Upper lobe of right lung (tissue), 1 donor: ENCODE results near the gene EVL. TPM values are rescaled to one million over a fixed set of nuclear protein-coding genes. Genes with fewer than 3 reads are reported as not detected.

ENCODE experiments used
- ATAC-seq: fragments of 200-7000 bp; cut with Tn5 transposase; one replicate; pipeline ENCODE4 v1.9.1; 2020; ENCODE audit warnings: mild to moderate bottlenecking, moderate library complexity
- DNase-seq: peaks from one replicate; pipeline ENCODE4 v3.0.0-alpha.2; 2020
- H3K27ac ChIP-seq: fragments of 200-600 bp; one replicate; pipeline ENCODE4 v1.8.0; 2022
- H3K27me3 ChIP-seq: fragments of 200-600 bp; one replicate; pipeline ENCODE4 v1.8.0; 2022; ENCODE audit warnings: mild to moderate bottlenecking
- H3K36me3 ChIP-seq: fragments of 200-600 bp; one replicate; pipeline ENCODE4 v1.8.0; 2022
- H3K4me1 ChIP-seq: fragments of 200-600 bp; one replicate; pipeline ENCODE4 v1.8.0; 2022
- H3K4me3 ChIP-seq: fragments of 200-600 bp; one replicate; pipeline ENCODE4 v1.8.0; 2022; ENCODE audit warnings: mild to moderate bottlenecking
- H3K9me3 ChIP-seq: fragments of 200-600 bp; one replicate; pipeline ENCODE4 v1.8.0; 2022
- CTCF ChIP-seq: fragments of 200-600 bp; IDR thresholded peaks from one replicate; pipeline ENCODE4 v1.8.0; 2022; ENCODE audit warnings: antibody characterized with exemption
- intact Hi-C: fragments of 100-400 bp; cut with DNase I; formaldehyde crosslinking; loops from one replicate; pipeline ENCODE4 v1.11.0; 2022
- microRNA-seq: library from miRNA; unstranded; fragments of <30 nt; microRNA quantifications from one replicate; pipeline ENCODE4 v1.2.0, GENCODE V29; 2020; ENCODE audit warnings: borderline microRNAs expressed
- total RNA-seq: library from RNA; stranded (reverse); fragmentation: NEBNext Ultra II Directional; extraction: Animal tissue kit (Norgen Biotek cat#: 25700); gene quantifications from one replicate; pipeline ENCODE4 v1.2.1, GENCODE V29; 2021
- donor health status: DM: no; HTN: yes; CAD: no; lungs with severe emphysema.

The EVL gene
- total RNA-seq, 1 donor from 2014 or later, result 206 TPM

DNA sequence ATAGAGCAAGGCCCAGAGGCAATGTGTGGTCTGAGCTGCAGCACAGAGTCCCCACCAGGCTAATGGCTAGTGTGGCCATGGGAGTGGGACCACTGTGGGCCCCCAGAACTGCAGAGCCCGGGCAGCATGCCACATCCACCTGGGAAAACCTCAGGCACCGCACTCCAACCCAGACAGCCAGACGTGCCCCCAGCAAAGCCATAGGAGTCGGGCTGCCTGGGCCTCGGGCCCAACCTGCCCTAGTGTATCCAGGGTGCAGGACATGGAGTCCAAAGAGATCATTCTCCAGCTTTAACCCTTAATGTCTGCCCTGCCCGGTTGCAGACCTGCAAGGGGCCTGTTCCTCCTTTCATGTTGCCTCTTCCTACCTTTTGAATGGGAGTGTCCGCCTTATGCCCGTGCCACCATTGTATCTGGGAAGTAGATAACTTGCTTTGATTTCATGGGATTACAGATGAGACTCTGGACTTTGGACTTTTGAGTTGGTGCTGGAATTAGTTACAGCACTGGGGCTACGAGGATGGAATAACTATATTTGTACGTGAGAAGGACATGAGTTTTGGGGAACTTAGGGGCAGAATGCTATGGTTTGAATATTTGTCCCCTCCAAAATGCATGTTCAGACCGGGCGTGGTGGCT, 123.3 kb downstream of the EVL start:
- Histone ChIP-seq H3K4me1 (peaks cover 15% of the 10 kb centered on the region), H3K36me3 (no peaks in the 10 kb centered on the region), H3K4me3 (no peak overlapping the region), H3K27me3 (no peaks in the 10 kb centered on the region), H3K9me3 (no peaks in the 10 kb centered on the region), H3K27ac (no peak overlapping the region)
- DNase-seq (no peak), ATAC-seq (no peak)
- no peak for TF ChIP-seq CTCF
- intact Hi-C loops, result no loop called here

- Histone ChIP-seq H3K4me3 (no peak overlapping the region), H3K4me1 (peaks cover 17% of the 10 kb centered on the region), H3K36me3 (no peaks in the 10 kb centered on the region), H3K27ac (no peak overlapping the region), H3K9me3 (no peaks in the 10 kb centered on the region), H3K27me3 (no peaks in the 10 kb centered on the region)
- TF ChIP-seq CTCF, result no peak
- DNase-seq (no peak), ATAC-seq (no peak)
- intact Hi-C loops, result loop anchor here (5.0 kb wide), 1 partner anchor 208 kb away; no protein-coding TSS in a partner anchor
Observed at GRCh38 chr14:100190126-100190525, 124.9 kb downstream of the EVL start.

DNA sequence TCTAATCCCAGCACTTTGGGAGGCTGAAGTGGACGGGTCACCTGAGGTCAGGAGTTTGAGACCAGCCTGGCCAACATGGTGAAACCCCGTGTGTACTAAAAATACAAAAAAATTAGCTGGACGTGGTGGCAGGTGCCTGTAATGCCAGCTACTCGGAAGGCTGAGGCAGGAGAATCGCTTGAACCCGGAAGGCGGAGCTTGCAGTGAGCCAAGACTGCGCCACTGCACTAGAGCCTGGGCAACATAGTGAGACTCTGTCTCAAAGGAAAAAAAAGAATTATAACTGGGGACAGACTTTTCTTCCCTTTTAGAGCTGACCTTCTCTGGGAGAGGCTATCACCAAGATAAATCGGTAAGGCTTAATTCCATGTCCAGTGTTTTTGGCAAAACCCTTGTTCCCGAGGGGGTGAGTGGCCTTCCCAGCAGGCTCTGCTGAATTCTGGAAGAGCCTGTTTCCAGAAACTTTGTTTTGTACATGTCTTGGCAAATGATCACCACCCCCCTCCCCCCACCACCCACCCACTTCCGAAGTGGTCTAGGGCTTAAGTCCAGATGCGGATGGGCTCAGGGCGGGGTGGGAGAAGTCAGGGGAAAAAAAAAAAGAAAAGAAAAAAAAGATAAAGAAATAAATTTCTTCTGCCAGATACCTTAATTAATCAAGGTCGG, 126.5 kb downstream of the EVL start:
- peak overlapping the region; percentile 96 for H3K27ac ChIP-seq
- no peak for TF ChIP-seq CTCF
- intact Hi-C loops, result loop anchor here (5.0 kb wide), 1 partner anchor 209 kb away; no protein-coding TSS in a partner anchor
- no peaks in the 10 kb centered on the region for H3K27me3 ChIP-seq
- H3K4me3 ChIP-seq, result peak overlapping the region; percentile 52
- H3K9me3 ChIP-seq, result no peaks in the 10 kb centered on the region
- peaks cover 17% of the 10 kb centered on the region for H3K4me1 ChIP-seq
- no peak for DNase-seq
- ATAC-seq, result no peak
- no peaks in the 10 kb centered on the region for H3K36me3 ChIP-seq

GRCh38 chr14:100192250-100192671, 127.0 kb downstream of the EVL start:
- TF ChIP-seq CTCF, result no peak
- intact Hi-C loops, result loop anchor here (5.0 kb wide), 1 partner anchor 210 kb away; no protein-coding TSS in a partner anchor
- DNase-seq (peak; percentile 69), ATAC-seq (no peak)
- H3K4me3 ChIP-seq, result peak overlapping the region; percentile 52
- peaks cover 17% of the 10 kb centered on the region for H3K4me1 ChIP-seq
- H3K36me3 ChIP-seq, result no peaks in the 10 kb centered on the region
- H3K27ac ChIP-seq, result peak overlapping the region; percentile 96
- no peaks in the 10 kb centered on the region for H3K27me3 ChIP-seq
- H3K9me3 ChIP-seq, result no peaks in the 10 kb centered on the region

DNA sequence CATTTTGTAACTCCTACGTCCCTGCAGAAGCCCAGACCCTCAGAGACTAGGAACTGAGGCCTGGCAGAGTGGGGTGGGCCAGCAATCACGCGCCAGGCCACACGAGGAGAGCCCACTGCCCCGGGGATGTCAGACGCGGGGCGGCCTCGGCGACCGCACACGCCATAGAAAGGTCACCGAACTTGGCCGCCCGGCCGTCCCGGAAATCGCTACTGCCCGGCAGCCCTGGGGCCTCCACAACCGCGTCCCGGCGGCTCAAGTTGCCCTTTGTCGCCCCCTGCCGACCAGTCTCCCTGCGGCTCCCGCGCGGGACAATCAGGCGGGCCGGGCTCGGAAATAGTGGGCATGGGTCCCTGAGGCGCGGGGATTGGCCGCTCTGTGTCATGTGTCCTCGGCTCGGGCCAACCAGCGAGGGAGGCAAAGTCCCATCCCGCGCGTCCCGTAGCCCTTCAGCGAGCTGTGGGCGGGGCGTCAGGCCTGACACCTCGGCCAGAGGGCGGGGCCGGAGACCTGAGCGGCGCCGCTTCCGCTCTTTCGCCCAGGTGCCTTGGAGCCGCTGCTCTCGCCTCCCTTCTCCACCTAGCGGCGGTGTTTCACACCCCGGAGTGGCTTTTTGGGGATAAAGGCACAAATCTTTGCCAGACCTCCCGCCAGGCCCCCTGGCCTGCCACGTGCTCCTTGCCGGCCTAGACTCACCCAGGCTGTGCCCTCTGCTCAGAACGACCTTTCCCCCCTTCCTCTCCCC, 127.6 kb downstream of the EVL start:
- Histone ChIP-seq H3K4me1 (peaks cover 17% of the 10 kb centered on the region), H3K4me3 (peak overlapping the region; percentile 52), H3K27ac (peak overlapping the region; percentile 96), H3K36me3 (no peaks in the 10 kb centered on the region), H3K27me3 (no peaks in the 10 kb centered on the region), H3K9me3 (no peaks in the 10 kb centered on the region)
- ATAC-seq (peak; percentile 99), DNase-seq (peak; percentile 100)
- intact Hi-C loops, result loop anchor here (5.0 kb wide), 1 partner anchor 211 kb away; no protein-coding TSS in a partner anchor
- TF ChIP-seq CTCF, result peak; percentile 91

Small RNA genes within 50 kb of the gene (microRNA-seq; reads per million reads assigned to microRNA genes)
- gene MIR151B, result 89.0 reads per million, percentile 64 among the genes with 10 or more reads in this experiment
- gene MIR342, result 2,365 reads per million, percentile 89 among the genes with 10 or more reads in this experiment

Other genes starting within 250 kb of the EVL start
- 1.7 TPM for gene DEGS2, start 94.2 kb downstream of the EVL start, total RNA-seq
- 69.4 TPM for gene YY1, start 173.7 kb downstream of the EVL start, total RNA-seq
- 104 TPM for gene SLC25A29, start 241.0 kb downstream of the EVL start, total RNA-seq